SU-DHL-6 (cell line): ENCODE results near the gene TMEM244.

Experiments
- EZH2phosphoT487 ChIP-seq: fragments of 200-600 bp; sonication (generic), shearing (Covaris generic); conservative IDR thresholded peaks from 2 replicates; pipeline ENCODE4 v1.6.1; 2018; ENCODE audit warnings: mild to moderate bottlenecking, antibody characterized with exemption, low read length, moderate library complexity, mixed read lengths
- TF ChIP-seq, protein P1 (sequence below): fragments of 200-600 bp; sonication (generic); IDR thresholded peaks from one replicate; pipeline ENCODE4 v1.5.1; 2017; ENCODE audit warnings: antibody characterized with exemption, mild to moderate bottlenecking, low read length, moderate library complexity; ENCODE audit not compliant: insufficient read depth, poor library complexity, severe bottlenecking

DNA sequence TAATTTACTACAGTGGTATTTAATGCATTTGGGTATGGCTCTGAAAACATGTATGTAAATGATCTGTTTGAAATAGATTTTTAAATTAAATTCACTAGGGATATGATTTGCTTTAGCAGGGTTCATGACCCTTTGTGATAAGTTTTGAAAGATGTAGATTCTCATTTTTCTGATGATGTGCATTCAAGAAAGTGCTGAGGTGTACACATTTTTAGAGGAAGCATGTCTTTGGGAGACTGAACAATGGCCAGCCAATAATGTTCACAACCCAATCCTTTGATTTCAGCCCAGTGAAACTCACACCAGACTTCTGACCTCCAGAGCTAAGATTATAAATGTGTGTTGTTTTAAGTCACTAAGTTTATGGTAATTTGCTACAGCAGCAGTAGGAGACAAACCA lies 71.1 kb downstream of the TMEM244 start:
- TF ChIP-seq, protein P1, sequence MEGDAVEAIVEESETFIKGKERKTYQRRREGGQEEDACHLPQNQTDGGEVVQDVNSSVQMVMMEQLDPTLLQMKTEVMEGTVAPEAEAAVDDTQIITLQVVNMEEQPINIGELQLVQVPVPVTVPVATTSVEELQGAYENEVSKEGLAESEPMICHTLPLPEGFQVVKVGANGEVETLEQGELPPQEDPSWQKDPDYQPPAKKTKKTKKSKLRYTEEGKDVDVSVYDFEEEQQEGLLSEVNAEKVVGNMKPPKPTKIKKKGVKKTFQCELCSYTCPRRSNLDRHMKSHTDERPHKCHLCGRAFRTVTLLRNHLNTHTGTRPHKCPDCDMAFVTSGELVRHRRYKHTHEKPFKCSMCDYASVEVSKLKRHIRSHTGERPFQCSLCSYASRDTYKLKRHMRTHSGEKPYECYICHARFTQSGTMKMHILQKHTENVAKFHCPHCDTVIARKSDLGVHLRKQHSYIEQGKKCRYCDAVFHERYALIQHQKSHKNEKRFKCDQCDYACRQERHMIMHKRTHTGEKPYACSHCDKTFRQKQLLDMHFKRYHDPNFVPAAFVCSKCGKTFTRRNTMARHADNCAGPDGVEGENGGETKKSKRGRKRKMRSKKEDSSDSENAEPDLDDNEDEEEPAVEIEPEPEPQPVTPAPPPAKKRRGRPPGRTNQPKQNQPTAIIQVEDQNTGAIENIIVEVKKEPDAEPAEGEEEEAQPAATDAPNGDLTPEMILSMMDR = no peak
- TF ChIP-seq EZH2phosphoT487 = no peak
